ENCODE data around the gene HHATL. TPM values are rescaled to one million over a fixed set of nuclear protein-coding genes. Genes with fewer than 3 reads are reported as not detected.
A peak's percentile ranks its signal among the peaks of the same experiment; 100 is the strongest.

The HHATL gene
- total RNA-seq, 4 donors from 2014 or later = 0.23 to 1.2 TPM; not detected in 2

GRCh38 chr3:42688487-42689420 is 13.8 kb downstream of the HHATL start:
- TF ChIP-seq POLR2A (IDR thresholded peaks at IDR 0.05) (no peak), EP300 (IDR thresholded peaks at IDR 0.05) (no peak), POLR2AphosphoS5 (IDR thresholded peaks at IDR 0.05) (no peak), CTCF (IDR thresholded peaks at IDR 0.05) (no peak)
- no peak for ATAC-seq
- Histone ChIP-seq H3K4me1 (peaks cover 0 to 27% (median 18%) of the 10 kb centered on the region in 3 donors), H3K4me3 (no peak overlapping the region), H3K36me3 (no peaks in the 10 kb centered on the region), H3K27me3 (peaks cover 20% of the 10 kb centered on the region), H3K9me3 (no peaks in the 10 kb centered on the region), H3K27ac (no peak overlapping the region)
- WGBS, 2 donors (ENCODE audit: low coverage in 1 of 2) = 81% methylated on average over 6 to 15 of the region's 22 CpGs

DNA sequence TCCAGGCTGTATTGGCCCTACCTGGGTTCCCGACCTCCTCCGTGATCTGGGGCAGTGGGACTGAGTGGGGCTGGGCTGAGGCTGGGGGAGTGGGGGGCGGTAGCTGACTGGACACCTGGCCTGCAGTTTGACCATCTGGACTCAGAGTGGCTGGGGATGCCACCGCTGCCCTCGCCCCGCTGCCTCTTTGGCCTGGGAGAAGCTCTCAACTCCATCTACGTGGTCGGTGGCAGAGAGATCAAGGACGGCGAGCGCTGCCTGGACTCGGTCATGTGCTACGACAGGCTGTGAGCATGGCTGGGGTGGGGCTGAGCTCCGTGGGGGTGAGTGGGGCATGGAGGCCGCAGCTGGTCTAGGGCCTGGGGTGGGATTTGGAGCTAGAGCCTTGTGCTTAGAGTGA is 14.6 kb downstream of the HHATL start:
- no peak for ATAC-seq
- Histone ChIP-seq H3K9me3 (no peaks in the 10 kb centered on the region), H3K36me3 (no peaks in the 10 kb centered on the region), H3K27me3 (peaks cover 20% of the 10 kb centered on the region), H3K27ac (no peak overlapping the region), H3K4me1 (peaks cover 0 to 34% (median 18%) of the 10 kb centered on the region in 3 donors), H3K4me3 (no peak overlapping the region)
- WGBS, 2 donors (ENCODE audit: low coverage in 1 of 2) = no CpG with 5 or more reads among the region's 15 CpGs
- TF ChIP-seq POLR2AphosphoS5 (IDR thresholded peaks at IDR 0.05) = no peak
- TF ChIP-seq CTCF (IDR thresholded peaks at IDR 0.05) = no peak
- no peak for TF ChIP-seq EP300 (IDR thresholded peaks at IDR 0.05)

DNA sequence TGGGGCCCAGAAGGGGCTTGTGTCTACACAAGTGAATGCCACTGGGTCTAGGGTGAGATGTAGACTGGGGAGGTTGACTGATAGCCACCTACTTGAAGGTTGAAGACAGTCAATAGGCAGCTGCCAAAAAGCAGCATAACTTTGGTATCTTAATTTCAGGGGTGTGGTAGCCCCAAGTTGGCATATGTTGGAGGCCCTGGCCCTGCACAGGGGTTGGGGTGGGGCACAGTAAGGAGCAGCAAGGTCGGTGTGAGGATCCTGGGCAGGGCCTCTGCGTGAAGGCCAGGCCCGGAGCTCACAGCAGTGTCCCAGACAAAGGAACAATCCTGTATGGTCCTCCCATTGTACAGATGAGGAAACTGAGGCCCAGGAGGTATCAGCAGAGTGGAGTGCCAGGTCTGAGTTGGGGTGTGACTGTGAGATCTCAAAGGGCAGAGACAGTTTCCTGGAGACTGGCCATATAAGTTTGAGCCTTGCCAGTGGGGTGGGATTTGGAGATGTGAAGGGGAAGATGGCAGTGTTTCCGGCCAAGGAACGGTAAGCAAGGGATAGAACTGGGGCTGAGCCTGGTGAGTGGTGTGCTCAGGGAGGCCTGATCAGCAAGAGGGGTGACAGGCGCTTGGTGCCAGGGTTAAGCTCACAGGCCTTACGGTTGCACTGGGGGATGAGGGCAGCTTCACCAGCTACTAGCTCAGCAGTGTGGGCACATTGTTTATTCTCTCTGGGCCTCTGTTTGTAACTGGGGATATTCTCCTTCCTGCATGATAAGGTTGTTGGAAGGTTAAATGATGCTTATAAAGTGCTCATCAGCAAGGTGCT is 15.6 kb downstream of the HHATL start:
- Histone ChIP-seq H3K27ac (no peak overlapping the region), H3K27me3 (peaks cover 20% of the 10 kb centered on the region), H3K4me1 (peaks cover 0 to 34% (median 18%) of the 10 kb centered on the region in 3 donors), H3K36me3 (no peaks in the 10 kb centered on the region), H3K9me3 (no peaks in the 10 kb centered on the region), H3K4me3 (no peak overlapping the region)
- 90% methylated on average over 2 of the region's 7 CpGs; no CpG with 5 or more reads in 1 of the 2 donors for WGBS, 2 donors (ENCODE audit: low coverage in 1 of 2)
- ATAC-seq = no peak
- TF ChIP-seq POLR2A (IDR thresholded peaks at IDR 0.05) = no peak
- TF ChIP-seq POLR2AphosphoS5 (IDR thresholded peaks at IDR 0.05) = no peak
- TF ChIP-seq CTCF (IDR thresholded peaks at IDR 0.05) = no peak
- no peak for TF ChIP-seq EP300 (IDR thresholded peaks at IDR 0.05)

DNA sequence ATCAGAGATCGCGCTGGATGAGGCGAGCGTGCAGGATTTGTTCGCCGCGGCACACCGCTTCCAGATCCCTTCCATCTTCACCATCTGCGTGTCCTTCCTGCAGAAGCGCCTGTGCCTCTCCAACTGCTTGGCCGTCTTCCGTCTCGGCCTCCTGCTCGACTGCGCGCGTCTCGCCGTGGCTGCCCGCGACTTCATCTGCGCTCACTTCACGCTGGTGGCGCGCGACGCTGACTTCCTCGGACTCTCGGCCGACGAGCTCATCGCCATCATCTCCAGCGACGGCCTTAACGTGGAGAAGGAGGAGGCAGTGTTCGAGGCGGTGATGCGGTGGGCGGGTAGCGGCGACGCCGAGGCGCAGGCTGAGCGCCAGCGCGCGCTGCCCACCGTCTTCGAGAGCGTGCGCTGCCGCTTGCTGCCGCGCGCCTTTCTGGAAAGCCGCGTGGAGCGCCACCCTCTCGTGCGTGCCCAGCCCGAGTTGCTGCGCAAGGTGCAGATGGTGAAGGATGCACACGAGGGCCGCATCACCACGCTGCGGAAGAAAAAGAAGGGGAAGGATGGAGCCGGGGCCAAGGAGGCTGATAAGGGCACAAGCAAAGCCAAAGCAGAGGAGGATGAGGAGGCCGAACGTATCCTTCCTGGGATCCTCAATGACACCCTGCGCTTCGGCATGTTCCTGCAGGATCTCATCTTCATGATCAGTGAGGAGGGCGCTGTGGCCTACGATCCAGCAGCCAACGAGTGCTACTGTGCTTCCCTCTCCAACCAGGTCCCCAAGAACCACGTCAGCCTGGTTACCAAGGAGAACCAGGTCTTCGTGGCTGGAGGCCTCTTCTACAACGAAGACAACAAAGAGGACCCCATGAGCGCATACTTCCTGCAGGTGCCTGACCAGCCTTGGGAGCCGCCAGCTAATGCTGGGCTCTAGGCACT is 16.4 kb downstream of the HHATL start:
- Histone ChIP-seq H3K36me3 (no peaks in the 10 kb centered on the region), H3K9me3 (no peaks in the 10 kb centered on the region), H3K4me1 (peaks cover 0 to 34% (median 18%) of the 10 kb centered on the region in 3 donors), H3K27ac (peak overlapping the region in 1 of 4 donors; percentile 9), H3K4me3 (peak overlapping the region in 1 of 2 donors; percentile 34), H3K27me3 (peaks cover 20% of the 10 kb centered on the region)
- no peak for TF ChIP-seq POLR2AphosphoS5 (IDR thresholded peaks at IDR 0.05)
- no peak for TF ChIP-seq CTCF (IDR thresholded peaks at IDR 0.05)
- TF ChIP-seq EP300 (IDR thresholded peaks at IDR 0.05) = no peak
- no peak for TF ChIP-seq POLR2A (IDR thresholded peaks at IDR 0.05)
- no peak for ATAC-seq
- WGBS, 2 donors (ENCODE audit: low coverage in 1 of 2) = 23 to 95% methylated on average over 4 to 17 of the region's 80 CpGs
